ENCODE data around the gene BLOC1S6.

DNA sequence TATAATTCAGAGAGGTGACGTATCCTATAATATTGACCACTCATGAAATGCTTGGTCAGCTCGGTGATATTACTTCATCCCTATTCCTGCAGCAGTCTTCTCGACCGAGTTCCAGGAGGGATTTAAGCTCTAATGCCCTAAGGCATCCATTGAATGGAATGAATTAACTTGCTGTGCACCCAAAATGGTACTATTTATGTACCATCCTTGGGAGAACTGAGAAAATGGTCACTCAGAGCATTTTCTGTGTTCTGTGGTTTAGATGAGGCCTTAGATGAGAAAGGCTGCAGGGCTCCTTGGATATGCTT lies 638 bp downstream of the BLOC1S6 start:
- TF ChIP-seq, protein P1, sequence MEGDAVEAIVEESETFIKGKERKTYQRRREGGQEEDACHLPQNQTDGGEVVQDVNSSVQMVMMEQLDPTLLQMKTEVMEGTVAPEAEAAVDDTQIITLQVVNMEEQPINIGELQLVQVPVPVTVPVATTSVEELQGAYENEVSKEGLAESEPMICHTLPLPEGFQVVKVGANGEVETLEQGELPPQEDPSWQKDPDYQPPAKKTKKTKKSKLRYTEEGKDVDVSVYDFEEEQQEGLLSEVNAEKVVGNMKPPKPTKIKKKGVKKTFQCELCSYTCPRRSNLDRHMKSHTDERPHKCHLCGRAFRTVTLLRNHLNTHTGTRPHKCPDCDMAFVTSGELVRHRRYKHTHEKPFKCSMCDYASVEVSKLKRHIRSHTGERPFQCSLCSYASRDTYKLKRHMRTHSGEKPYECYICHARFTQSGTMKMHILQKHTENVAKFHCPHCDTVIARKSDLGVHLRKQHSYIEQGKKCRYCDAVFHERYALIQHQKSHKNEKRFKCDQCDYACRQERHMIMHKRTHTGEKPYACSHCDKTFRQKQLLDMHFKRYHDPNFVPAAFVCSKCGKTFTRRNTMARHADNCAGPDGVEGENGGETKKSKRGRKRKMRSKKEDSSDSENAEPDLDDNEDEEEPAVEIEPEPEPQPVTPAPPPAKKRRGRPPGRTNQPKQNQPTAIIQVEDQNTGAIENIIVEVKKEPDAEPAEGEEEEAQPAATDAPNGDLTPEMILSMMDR (IDR thresholded peaks at IDR 0.05 in 8 of 11, conservative IDR thresholded peaks at IDR 0.05 in 3 of 11), result no peak
- TF ChIP-seq POLR2A (IDR thresholded peaks at IDR 0.05) (no peak), POLR2AphosphoS5 (IDR thresholded peaks at IDR 0.05) (no peak)
